A549 (cell line): Measurements from ENCODE around the gene ZSCAN30.

Source experiments
- CEBPB ChIP-seq, 2 experiments: fragments of >200 bp in 1 of 2; sonication (Bioruptor Twin) in 1 of 2; formaldehyde crosslinking in 1 of 2; IDR thresholded peaks; 2 replicates each; pipeline ENCODE4 v1.6.1; 2012 to 2016
- CHD4 ChIP-seq: fragments of 200-600 bp; sonication (generic); IDR thresholded peaks from 2 replicates; pipeline ENCODE4 v1.6.1; 2016; ENCODE audit warnings: antibody characterized with exemption, mild to moderate bottlenecking, borderline replicate concordance
- CTCF ChIP-seq: fragments of >200 bp; sonication (Bioruptor Twin); formaldehyde crosslinking; IDR thresholded peaks from 3 replicates; pipeline ENCODE4 v1.5.1; 2016
- MAX ChIP-seq: IDR thresholded peaks from 2 replicates; pipeline ENCODE4 v1.6.1; 2012
- MAZ ChIP-seq: fragments of 150-350 bp; IDR thresholded peaks from 2 replicates; pipeline ENCODE4 v1.6.1; 2014; ENCODE audit warnings: antibody characterized with exemption, low read depth, low read length, borderline replicate concordance
- MYC ChIP-seq: IDR thresholded peaks from 2 replicates; pipeline ENCODE4 v1.6.1; 2012; ENCODE audit warnings: mild to moderate bottlenecking, inconsistent platforms, low read length, improper control_type of control experiment, borderline replicate concordance
- NFE2L2 ChIP-seq: fragments of 150-350 bp; conservative IDR thresholded peaks from 2 replicates; pipeline ENCODE4 v1.6.1; 2014; ENCODE audit warnings: low read length
- POLR2A ChIP-seq: IDR thresholded peaks from 2 replicates; pipeline ENCODE4 v1.6.1; 2012; ENCODE audit warnings: mild to moderate bottlenecking, low read length
- RAD21 ChIP-seq, 2 experiments: fragments of >200 bp in 1 of 2; sonication (Bioruptor Twin) in 1 of 2; formaldehyde crosslinking in 1 of 2; IDR thresholded peaks in 1 of 2; conservative IDR thresholded peaks in 1 of 2; 2 replicates in 1 of 2; 3 replicates in 1 of 2; pipeline ENCODE4 v1.6.1; 2012 to 2018; ENCODE audit warnings: inconsistent platforms in 1 of 2
- RCOR1 ChIP-seq: fragments of 150-350 bp; IDR thresholded peaks from 2 replicates; pipeline ENCODE4 v1.6.1; 2014; ENCODE audit warnings: antibody characterized with exemption, low read length, low read depth
- TF ChIP-seq, protein P1 (sequence below): fragments of 450-650 bp; IDR thresholded peaks from 2 replicates; pipeline ENCODE4 v1.6.1; 2014; ENCODE audit warnings: antibody characterized with exemption

DNA sequence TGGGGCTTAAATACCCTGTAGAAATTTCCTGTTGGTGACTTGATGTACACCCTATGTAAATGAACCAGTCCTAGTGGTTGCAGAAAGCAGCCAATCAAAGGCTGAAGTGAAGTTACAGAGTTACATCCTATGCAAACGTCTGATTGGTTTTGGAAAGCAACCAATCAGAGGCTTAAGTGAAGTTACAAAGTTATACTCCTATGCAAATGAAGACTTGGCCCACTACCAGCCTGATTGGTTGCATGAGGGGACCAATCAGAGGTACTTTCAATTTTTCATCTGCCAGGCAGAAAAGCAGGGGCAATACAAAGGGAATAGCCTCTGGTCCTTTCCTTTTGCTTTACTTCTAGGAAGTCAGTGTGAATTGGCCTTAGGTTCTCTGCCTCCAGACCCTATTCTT lies 62.8 kb downstream of the ZSCAN30 start:
- TF ChIP-seq MAZ (no peak), CTCF (no peak), MAX (no peak), POLR2A (no peak), RAD21 (conservative IDR thresholded peaks at IDR 0.05 in 1 of 2, IDR thresholded peaks at IDR 0.05 in 1 of 2) (no peak), RCOR1 (no peak), MYC (no peak), CEBPB (IDR thresholded peaks at IDR 0.05) (no peak), NFE2L2 (no peak), CHD4 (no peak)
- TF ChIP-seq, protein P1, sequence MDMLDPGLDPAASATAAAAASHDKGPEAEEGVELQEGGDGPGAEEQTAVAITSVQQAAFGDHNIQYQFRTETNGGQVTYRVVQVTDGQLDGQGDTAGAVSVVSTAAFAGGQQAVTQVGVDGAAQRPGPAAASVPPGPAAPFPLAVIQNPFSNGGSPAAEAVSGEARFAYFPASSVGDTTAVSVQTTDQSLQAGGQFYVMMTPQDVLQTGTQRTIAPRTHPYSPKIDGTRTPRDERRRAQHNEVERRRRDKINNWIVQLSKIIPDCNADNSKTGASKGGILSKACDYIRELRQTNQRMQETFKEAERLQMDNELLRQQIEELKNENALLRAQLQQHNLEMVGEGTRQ, result no peak
